Ramos (cell line): ENCODE results near the gene DIP2C.
"Not testable (repeated sequence)": the region's sequence is repeated elsewhere in the genome, so short reads cannot be mapped to it uniquely, and the experiment has no call there.

Experiments
- in situ Hi-C: fragments of 300-500 bp; cut with MboI; formaldehyde crosslinking; loops from one replicate; pipeline ENCODE4 v1.14.3; 2022; ENCODE audit warnings: low sequenced_read_pairs; ENCODE audit not compliant: unreplicated experiment

DIP2C gene

DNA sequence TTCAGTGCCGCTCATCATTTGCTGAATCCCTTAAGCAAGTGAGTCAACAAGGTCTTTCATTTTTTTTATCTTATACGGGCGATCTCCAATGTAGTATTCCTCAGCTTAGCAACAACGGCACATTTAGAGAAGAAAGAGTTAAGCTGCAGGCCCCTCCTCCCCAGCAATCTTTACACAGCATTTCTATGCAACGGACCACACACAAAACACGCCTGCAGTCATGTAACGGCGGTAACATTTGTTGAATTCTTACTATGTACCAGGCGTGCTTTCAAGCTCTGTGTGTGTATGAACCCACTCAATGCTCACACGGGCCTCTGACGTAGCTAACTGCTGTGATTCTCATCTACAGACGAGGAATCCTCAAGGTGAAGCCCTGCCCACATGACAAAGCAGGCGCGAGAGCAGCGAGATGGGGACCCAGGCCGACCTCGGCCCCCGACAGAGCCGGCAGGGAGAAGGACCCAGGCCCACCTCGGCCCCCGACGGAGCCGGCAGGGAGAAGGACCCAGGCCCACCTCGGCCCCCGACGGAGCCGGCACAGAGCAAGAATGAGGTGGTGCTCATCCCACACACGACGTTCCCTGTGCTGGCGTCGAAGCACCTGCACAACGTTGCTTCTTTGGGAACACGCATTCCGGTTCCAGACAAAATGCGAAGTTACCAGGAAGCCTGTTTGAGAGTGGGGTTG is 313.5 kb downstream of the DIP2C start:
- in situ Hi-C loops, result no loop called here

DNA sequence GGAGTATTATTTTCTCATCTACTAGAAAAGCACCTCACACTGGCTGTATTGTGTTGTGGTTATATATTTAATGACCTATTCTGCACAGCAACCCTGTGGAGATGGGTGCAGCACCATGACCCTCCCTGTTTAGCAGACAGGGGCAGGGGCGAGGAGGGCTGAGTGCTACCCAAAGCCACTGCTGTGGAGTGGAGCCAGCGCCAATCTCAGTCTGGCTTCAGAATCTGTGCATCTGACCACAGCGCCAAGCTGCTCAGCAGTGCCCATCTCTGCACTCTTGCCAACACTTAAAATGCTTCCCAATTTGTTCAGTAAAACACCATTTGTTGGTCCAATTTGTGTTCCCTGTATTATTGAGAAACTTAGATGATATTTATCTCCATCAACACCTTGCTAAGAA is 315.1 kb downstream of the DIP2C start:
- in situ Hi-C loops, result no loop called here

DNA sequence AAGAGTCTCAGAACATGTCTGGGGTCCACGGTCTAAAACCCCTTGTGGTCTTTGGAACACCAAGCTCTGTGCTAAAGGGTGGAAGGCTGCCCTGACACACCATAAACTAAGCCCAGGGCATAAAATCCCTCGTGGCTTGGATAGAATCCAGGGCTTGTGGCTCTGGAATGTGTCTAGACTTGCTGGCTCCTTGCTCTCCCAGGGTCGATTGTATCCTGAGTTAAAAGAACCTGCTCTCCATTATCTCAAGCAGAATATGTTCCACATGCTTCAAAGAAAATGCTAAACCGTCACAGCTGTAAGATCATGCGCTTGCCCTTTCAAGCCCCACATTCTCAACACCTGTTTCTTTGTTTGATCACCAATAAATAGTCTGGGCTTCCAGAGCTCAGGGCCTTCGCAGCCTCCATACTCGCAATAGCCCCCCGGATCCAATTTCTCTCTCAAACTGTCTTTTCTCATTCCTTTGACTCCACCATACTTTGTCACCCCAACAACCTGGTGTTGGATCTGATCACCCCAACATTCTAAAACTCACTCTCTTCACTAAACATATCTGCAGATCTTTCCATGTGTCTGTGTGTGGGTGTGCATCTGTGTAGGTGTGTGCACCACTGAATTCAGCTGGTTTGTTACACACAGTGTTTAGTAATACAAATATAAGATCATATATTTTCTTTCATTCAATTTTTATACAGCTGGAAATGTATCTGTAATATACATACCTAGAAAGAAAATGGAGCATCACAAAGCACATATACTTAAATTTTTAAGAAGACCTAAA is 315.8 kb downstream of the DIP2C start:
- in situ Hi-C loops, result no loop called here

GRCh38 chr10:373015-373414 is 316.5 kb downstream of the DIP2C start:
- in situ Hi-C loops, result no loop called here

GRCh38 chr10:372566-372965 is 316.9 kb downstream of the DIP2C start:
- in situ Hi-C loops, result no loop called here

- in situ Hi-C loops, result no loop called here
Measured at GRCh38 chr10:371515-371914, 318.0 kb downstream of the DIP2C start.

GRCh38 chr10:370449-370825 is 319.0 kb downstream of the DIP2C start:
- in situ Hi-C loops, result no loop called here

GRCh38 chr10:369684-370448 is 319.6 kb downstream of the DIP2C start:
- in situ Hi-C loops, result no loop called here

- in situ Hi-C loops, result no loop called here
Measured at GRCh38 chr10:369221-369683, 320.2 kb downstream of the DIP2C start.

- in situ Hi-C loops, result no loop called here
Measured at GRCh38 chr10:368579-369220, 320.8 kb downstream of the DIP2C start.

DNA sequence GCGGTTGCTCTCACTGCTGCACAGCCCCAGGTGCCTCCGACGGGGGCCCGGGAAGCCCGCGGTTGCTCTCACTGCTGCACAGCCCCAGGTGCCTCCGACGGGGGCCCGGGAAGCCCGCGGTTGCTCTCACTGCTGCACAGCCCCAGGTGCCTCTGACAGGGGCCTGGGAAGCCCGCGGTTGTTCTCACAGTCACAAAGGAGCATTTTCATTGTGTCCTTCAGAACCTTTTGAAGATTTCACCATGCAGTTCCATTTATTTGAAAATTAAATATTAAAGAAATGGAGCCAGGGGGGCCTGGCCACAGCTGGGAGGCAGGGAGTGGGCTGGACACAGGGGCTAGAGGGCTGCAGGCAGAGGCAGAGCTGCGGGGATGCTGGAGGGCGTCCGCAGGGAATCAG is 321.4 kb downstream of the DIP2C start:
- in situ Hi-C loops, result not testable (repeated sequence)

GRCh38 chr10:367636-368035 is 321.8 kb downstream of the DIP2C start:
- in situ Hi-C loops, result no loop called here

DNA sequence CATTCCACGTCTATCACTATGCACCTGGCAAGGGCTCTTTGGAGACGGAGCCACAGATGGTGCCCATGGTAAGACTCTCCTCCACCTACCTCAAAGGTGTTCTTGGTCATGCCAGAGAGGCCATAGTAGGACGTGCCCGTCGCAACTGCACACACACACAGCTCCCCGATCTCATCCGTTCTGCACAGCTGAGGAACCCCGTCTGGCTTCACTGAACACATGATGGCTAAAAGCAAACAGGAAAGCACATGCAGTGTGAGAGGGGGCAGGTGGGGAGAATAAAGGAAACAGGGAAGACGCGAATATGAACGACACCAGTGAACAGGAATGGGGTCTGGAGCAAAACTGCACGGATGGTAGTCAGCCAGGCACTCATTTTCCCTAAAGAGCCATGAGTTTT is 323.3 kb downstream of the DIP2C start:
- in situ Hi-C loops, result no loop called here

GRCh38 chr10:364267-364775 is 325.1 kb downstream of the DIP2C start:
- in situ Hi-C loops, result no loop called here

DNA sequence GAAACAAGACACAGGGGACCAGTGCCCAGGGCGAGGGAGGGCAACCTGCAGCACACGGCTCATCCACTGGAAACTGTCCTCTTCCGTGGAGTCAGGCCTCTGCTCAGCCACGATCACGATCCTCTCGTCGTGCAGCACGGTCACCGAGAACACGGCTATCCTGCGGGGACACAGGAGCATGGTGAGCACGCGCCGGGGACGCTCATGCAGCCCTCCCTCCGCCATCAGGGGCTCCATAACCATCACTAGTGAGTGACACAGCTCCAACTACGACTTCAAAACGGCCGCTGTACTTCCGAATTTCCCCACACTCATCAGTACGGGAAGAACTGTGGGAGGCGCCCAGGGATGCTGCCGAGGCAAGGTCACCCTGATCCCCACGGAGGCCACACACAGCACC is 326.3 kb downstream of the DIP2C start:
- in situ Hi-C loops, result no loop called here

GRCh38 chr10:361203-362081 is 328.0 kb downstream of the DIP2C start:
- in situ Hi-C loops, result no loop called here

DNA sequence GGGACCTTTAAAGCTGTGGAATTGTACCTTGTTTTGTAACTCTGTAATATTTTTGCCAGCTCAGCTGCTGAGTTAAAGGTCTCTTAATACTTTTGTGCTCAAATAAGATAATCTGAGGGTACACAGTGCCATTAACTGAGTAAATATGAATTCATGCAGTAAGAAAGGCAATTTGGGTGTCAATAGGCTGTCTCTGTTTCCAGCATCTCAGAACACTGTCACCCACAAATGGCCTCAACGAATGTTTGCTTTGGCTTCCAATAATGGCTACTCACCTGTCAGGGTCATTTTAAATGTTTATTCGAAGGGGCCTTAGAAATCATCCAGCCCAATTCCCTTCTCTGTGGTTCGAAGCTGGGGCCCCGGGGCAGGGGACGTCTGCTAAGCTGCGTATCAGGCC is 328.8 kb downstream of the DIP2C start:
- in situ Hi-C loops, result no loop called here

DNA sequence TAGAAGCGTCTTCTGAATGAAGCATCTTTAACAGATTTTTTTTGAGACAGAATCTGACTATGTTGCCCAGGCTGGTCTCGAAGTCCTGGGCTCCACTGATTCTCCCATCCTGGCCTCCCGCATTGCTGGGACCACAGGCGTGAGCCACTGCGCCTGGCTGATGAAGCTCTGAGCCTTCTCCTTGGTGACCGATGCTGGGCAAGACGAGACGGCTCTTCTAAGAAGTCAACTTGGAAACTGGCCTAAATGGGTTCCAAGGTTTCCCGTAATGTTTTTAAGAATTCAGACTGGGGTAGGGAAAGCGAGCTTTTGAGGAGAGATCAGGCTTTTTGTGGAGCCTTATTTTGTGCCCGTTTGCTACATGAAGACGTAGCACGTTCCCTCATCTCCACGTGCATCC is 329.7 kb downstream of the DIP2C start:
- in situ Hi-C loops, result no loop called here

GRCh38 chr10:359093-359492 is 330.4 kb downstream of the DIP2C start:
- in situ Hi-C loops, result no loop called here
